Measurements from ENCODE around the gene ZBTB17. TPM values are rescaled to one million over a fixed set of nuclear protein-coding genes. Genes with fewer than 3 reads are reported as not detected.
"Not testable (repeated sequence)": the region's sequence is repeated elsewhere in the genome, so short reads cannot be mapped to it uniquely, and the experiment has no call there.

ZBTB17 gene
- polyA plus RNA-seq, 3 donors = 35.5 to 38.4 (median 36.6) TPM

DNA sequence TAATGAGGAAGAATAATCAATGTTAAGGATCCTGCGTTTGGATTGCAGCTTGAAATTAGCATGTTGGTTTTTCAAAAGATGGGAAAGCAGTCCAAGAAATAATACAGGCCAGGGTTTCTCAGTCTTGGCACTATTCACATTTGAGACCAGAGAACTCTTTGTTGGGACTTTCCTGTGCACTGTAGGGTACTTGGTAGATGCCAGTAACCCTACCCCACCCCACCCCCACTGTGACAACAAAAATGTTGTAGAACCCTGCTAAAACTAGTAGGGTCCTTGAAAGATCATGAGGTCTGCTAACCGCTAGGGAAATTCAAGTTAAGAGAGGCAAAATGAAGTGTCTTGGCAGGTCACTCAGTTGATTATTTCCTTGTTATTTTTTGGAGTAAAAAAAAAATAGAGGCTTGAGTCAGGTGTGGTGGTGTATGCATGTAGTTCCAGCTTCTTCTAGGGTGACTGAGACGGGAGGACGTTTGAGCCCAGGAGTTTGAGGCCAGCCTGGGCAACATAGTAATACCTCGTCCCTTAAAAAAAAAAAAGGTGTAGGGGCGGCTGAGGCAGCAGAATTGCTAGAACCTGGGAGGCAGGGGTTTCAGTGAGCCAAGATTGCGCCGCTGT lies 75.1 kb downstream of the ZBTB17 start:
- DNase-seq = no peak

DNA sequence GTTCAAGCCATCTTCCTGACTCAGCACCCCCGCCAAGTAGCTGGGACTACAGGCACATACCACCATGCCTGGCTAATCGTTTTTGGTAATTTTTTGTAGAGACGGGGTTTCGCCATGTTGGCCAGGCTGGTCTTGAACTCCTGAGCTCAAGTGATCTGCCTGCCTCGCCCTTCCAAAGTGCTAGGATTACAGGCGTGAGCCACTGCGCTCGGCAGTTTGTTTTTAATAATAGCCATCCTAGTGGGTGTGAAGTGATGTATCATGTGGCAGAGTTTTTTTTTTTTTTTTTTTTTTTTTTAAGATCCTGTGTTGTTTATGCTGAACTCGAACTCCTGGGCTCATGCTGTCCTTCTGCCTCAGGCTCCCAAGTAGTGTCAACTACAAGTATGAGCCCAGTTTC lies 76.6 kb downstream of the ZBTB17 start:
- no peak for DNase-seq

DNA sequence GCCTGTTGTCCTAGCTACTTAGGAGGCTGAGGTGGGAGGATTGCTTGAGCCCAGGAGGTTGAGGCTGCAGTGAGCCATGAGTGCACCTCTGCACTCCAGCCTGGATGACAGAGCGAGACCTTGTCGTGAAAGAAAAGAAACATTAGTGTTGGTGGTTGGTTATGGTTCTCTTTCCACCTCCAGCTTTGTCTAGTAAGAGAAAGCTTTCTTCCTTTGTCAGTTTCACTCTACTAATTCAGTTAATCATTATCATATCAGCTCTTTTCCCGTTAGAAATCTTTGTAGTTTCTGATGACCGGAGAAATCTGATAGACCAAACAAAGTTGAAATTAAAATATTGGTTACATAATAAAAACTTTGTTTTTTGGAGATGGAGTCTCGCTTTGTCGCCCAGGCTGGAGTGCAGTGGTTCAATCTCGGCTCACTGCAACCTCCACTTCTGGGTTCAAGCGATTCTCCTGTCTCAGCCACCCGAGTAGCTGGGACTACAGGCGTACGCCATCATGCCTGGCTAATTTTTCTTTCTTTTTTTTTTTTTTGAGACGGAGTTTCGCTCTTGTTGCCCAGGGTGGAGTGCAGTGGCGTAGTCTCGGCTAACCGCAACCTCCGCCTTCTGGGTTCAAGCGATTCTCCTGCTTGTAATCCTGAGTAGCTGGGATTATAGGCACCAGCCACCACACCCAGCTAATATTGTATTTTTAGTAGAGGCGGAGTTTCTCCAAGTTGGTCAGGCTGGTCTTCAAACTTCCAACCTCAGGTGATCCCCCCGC lies 78.9 kb downstream of the ZBTB17 start:
- not testable (repeated sequence) for DNase-seq

DNA sequence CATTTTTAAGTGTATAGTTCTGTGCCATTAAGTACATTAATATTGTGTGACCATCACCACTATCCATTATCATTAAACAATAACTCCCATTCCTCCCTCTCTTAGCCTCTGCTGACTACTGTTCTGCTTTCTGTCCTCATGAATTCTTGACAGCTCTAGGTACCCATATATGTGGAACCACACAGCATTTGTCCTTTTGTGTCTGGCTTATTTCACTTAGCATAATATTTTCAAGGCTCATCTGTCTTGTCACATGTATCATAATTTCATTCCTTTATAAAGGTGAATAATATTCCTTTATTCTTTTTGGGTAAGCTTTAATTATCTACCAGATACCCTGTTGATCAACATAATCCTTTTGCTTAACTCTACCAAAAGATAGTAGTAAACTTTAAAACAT lies 80.7 kb downstream of the ZBTB17 start:
- no peak for DNase-seq

DNA sequence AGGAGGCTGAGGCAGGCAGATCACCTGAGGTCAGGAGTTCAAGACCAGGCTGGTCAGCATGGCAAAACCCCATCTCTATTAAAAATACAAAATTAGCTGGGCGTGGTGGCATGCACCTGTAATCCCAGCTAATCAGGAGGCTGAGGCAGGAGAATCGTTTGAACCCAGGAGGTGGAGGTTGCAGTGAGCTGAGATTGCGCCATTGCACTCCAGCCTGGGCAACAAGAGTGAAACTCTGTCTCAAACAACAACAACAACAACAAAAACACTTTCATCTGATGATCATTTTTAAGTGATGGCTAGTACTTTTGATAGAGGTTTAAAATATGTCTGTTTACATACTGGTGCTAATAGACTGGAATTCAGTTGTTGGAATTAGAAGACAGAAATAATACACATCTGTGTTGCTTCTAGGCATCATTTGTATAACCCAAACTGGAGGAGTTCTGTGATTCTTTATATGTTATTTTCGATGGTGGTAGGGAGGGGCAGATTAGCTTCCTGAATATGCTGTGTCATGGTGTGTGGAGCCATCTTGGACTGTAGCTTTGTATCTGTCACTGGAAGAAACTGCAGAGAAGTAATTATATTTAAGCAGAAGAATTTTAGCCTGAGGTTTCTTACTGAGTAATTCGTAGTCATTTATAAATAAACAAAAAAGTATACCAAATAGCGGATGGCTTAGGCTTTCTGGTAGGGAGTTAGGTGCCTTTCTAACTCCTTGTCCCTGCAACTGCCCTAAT lies 82.9 kb downstream of the ZBTB17 start:
- DNase-seq = not testable (repeated sequence)

Other genes starting within 250 kb of the ZBTB17 start
- 1 to 10 TPM; 2.4 to 4.5 (median 3.4) TPM for gene SLC25A34, start 239.8 kb downstream of the ZBTB17 start, polyA plus RNA-seq (ENCODE audit: insufficient read length in 3 of 3)
- gene TMEM82, start 233.6 kb downstream of the ZBTB17 start, polyA plus RNA-seq (ENCODE audit: insufficient read length in 3 of 3) = 1 to 10 TPM; 4.5 to 6.1 (median 5.2) TPM
- 10 to 100 TPM; 55.1 to 65.3 (median 59.4) TPM for gene FBLIM1, start 217.3 kb downstream of the ZBTB17 start, polyA plus RNA-seq (ENCODE audit: insufficient read length in 3 of 3)
- gene UQCRHL, start 168.5 kb downstream of the ZBTB17 start, polyA plus RNA-seq (ENCODE audit: insufficient read length in 3 of 3) = 1 to 10 TPM; 1.1 to 2.7 (median 2.5) TPM
- gene SPEN, start 128.4 kb downstream of the ZBTB17 start, polyA plus RNA-seq (ENCODE audit: insufficient read length in 3 of 3) = 10 to 100 TPM; 57.4 to 68.0 (median 67.3) TPM
- under 1 TPM; 0.07 to 0.22 (median 0.19) TPM for gene SRARP, start 28.1 kb upstream of the ZBTB17 start, polyA plus RNA-seq (ENCODE audit: insufficient read length in 3 of 3)
- 1 to 10 TPM; 3.0 to 6.1 (median 4.9) TPM for gene HSPB7, start 41.9 kb upstream of the ZBTB17 start, polyA plus RNA-seq (ENCODE audit: insufficient read length in 3 of 3)
- gene CLCNKA, start 45.9 kb upstream of the ZBTB17 start, polyA plus RNA-seq (ENCODE audit: insufficient read length in 3 of 3) = 10 to 100 TPM; 13.0 to 21.6 (median 18.1) TPM
- 10 to 100 TPM; 29.4 to 65.5 (median 49.9) TPM for gene CLCNKB, start 67.7 kb upstream of the ZBTB17 start, polyA plus RNA-seq (ENCODE audit: insufficient read length in 3 of 3)
- gene FAM131C, start 97.5 kb upstream of the ZBTB17 start, polyA plus RNA-seq (ENCODE audit: insufficient read length in 3 of 3) = 1 to 10 TPM; 1.6 to 3.4 (median 2.4) TPM
- 10 to 100 TPM; 19.1 to 19.9 (median 19.2) TPM for gene EPHA2, start 180.0 kb upstream of the ZBTB17 start, polyA plus RNA-seq (ENCODE audit: insufficient read length in 3 of 3)
- 10 to 100 TPM; 22.8 to 28.3 (median 26.5) TPM for gene ARHGEF19, start 236.6 kb upstream of the ZBTB17 start, polyA plus RNA-seq (ENCODE audit: insufficient read length in 3 of 3)